Measurements from ENCODE around the gene VPS13C. TPM values are rescaled to one million over a fixed set of nuclear protein-coding genes. Genes with fewer than 3 reads are reported as not detected.

Gene VPS13C
- total and polyA plus RNA-seq, 2 experiments from 2014 or later = 10.2 to 20.5 TPM

DNA sequence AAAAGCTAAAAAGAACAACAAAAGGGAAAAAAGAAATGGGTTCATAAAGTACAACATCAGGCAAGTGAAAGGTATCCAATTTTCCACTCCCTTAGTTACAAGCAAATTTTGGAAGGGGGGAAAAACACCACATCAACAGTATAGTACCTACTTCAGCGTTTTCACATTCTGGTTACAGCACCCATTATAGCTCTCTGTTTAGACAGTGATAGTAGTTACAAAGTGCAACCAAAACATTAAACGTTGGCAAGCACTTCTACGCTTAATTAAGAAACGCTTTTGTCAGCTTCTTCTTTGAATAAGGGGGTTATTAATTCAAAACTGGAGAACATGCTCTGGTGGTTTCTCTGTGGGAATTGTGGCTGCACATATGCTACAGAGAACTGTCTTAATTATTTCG, 180.2 kb downstream of the VPS13C start:
- H3K4me1 Mint-ChIP-seq = no peaks in the 10 kb centered on the region
- no peak overlapping the region for H3K27ac Mint-ChIP-seq
- H3K79me2 ChIP-seq (replicated peaks; ENCODE audit: insufficient read depth) = no peaks in the 10 kb centered on the region

More for the DNA sequence above, 180.2 kb downstream of the VPS13C start:
- Histone ChIP-seq H3K4me3 (no peak overlapping the region), H3K9me2 (ENCODE audit: insufficient read depth) (no peaks in the 10 kb centered on the region), H3K27ac (ENCODE audit: low read depth) (no peak overlapping the region), H4K20me1 (replicated peaks; ENCODE audit: insufficient read depth) (no peaks in the 10 kb centered on the region), H3F3A (replicated peaks; ENCODE audit: low read depth) (no peaks in the 10 kb centered on the region), H3K4me1 (ENCODE audit: insufficient read depth) (no peaks in the 10 kb centered on the region), H3K36me3 (ENCODE audit: insufficient read depth) (no peaks in the 10 kb centered on the region), H3K4me2 (no peak overlapping the region), H2AFZ (no peak overlapping the region), H3K27me3 (ENCODE audit: insufficient read depth) (no peaks in the 10 kb centered on the region)
- no peak overlapping the region for H3K4me3 Mint-ChIP-seq
- H3K27me3 Mint-ChIP-seq (ENCODE audit: insufficient read depth, low read depth, poor library complexity) = no peaks in the 10 kb centered on the region
- DNase-seq (ENCODE audit: low spot score) = no peak
- no peaks in the 10 kb centered on the region for H3K36me3 Mint-ChIP-seq (ENCODE audit: low read depth)
- no peak for TF ChIP-seq ZNF114 (CRISPR knock-in tag; IDR thresholded peaks at IDR 0.05)
- no peak for TF ChIP-seq NANOG (IDR thresholded peaks at IDR 0.05; ENCODE audit: borderline replicate concordance)
- TF ChIP-seq STAT1 (IDR thresholded peaks at IDR 0.05; ENCODE audit: unreplicated experiment) = no peak
- TF ChIP-seq CREB1 (CRISPR knock-in tag; IDR thresholded peaks at IDR 0.05; ENCODE audit: low read depth) = no peak
- TF ChIP-seq, protein P1, sequence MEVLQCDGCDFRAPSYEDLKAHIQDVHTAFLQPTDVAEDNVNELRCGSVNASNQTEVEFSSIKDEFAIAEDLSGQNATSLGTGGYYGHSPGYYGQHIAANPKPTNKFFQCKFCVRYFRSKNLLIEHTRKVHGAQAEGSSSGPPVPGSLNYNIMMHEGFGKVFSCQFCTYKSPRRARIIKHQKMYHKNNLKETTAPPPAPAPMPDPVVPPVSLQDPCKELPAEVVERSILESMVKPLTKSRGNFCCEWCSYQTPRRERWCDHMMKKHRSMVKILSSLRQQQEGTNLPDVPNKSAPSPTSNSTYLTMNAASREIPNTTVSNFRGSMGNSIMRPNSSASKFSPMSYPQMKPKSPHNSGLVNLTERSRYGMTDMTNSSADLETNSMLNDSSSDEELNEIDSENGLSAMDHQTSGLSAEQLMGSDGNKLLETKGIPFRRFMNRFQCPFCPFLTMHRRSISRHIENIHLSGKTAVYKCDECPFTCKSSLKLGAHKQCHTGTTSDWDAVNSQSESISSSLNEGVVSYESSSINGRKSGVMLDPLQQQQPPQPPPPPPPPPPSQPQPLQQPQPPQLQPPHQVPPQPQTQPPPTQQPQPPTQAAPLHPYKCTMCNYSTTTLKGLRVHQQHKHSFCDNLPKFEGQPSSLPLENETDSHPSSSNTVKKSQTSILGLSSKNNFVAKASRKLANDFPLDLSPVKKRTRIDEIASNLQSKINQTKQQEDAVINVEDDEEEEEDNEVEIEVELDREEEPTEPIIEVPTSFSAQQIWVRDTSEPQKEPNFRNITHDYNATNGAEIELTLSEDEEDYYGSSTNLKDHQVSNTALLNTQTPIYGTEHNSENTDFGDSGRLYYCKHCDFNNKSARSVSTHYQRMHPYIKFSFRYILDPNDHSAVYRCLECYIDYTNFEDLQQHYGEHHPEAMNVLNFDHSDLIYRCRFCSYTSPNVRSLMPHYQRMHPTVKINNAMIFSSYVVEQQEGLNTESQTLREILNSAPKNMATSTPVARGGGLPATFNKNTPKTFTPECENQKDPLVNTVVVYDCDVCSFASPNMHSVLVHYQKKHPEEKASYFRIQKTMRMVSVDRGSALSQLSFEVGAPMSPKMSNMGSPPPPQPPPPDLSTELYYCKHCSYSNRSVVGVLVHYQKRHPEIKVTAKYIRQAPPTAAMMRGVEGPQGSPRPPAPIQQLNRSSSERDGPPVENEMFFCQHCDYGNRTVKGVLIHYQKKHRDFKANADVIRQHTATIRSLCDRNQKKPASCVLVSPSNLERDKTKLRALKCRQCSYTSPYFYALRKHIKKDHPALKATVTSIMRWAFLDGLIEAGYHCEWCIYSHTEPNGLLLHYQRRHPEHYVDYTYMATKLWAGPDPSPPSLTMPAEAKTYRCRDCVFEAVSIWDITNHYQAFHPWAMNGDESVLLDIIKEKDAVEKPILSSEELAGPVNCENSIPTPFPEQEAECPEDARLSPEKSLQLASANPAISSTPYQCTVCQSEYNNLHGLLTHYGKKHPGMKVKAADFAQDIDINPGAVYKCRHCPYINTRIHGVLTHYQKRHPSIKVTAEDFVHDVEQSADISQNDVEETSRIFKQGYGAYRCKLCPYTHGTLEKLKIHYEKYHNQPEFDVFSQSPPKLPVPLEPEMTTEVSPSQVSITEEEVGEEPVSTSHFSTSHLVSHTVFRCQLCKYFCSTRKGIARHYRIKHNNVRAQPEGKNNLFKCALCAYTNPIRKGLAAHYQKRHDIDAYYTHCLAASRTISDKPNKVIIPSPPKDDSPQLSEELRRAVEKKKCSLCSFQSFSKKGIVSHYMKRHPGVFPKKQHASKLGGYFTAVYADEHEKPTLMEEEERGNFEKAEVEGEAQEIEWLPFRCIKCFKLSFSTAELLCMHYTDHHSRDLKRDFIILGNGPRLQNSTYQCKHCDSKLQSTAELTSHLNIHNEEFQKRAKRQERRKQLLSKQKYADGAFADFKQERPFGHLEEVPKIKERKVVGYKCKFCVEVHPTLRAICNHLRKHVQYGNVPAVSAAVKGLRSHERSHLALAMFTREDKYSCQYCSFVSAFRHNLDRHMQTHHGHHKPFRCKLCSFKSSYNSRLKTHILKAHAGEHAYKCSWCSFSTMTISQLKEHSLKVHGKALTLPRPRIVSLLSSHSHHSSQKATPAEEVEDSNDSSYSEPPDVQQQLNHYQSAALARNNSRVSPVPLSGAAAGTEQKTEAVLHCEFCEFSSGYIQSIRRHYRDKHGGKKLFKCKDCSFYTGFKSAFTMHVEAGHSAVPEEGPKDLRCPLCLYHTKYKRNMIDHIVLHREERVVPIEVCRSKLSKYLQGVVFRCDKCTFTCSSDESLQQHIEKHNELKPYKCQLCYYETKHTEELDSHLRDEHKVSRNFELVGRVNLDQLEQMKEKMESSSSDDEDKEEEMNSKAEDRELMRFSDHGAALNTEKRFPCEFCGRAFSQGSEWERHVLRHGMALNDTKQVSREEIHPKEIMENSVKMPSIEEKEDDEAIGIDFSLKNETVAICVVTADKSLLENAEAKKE (CRISPR knock-in tag; IDR thresholded peaks at IDR 0.05) = no peak
- TF ChIP-seq, protein P2, sequence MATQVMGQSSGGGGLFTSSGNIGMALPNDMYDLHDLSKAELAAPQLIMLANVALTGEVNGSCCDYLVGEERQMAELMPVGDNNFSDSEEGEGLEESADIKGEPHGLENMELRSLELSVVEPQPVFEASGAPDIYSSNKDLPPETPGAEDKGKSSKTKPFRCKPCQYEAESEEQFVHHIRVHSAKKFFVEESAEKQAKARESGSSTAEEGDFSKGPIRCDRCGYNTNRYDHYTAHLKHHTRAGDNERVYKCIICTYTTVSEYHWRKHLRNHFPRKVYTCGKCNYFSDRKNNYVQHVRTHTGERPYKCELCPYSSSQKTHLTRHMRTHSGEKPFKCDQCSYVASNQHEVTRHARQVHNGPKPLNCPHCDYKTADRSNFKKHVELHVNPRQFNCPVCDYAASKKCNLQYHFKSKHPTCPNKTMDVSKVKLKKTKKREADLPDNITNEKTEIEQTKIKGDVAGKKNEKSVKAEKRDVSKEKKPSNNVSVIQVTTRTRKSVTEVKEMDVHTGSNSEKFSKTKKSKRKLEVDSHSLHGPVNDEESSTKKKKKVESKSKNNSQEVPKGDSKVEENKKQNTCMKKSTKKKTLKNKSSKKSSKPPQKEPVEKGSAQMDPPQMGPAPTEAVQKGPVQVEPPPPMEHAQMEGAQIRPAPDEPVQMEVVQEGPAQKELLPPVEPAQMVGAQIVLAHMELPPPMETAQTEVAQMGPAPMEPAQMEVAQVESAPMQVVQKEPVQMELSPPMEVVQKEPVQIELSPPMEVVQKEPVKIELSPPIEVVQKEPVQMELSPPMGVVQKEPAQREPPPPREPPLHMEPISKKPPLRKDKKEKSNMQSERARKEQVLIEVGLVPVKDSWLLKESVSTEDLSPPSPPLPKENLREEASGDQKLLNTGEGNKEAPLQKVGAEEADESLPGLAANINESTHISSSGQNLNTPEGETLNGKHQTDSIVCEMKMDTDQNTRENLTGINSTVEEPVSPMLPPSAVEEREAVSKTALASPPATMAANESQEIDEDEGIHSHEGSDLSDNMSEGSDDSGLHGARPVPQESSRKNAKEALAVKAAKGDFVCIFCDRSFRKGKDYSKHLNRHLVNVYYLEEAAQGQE (IDR thresholded peaks at IDR 0.05; ENCODE audit: unreplicated experiment) = no peak
- no peak for TF ChIP-seq EZH2phosphoT487 (IDR thresholded peaks at IDR 0.05; ENCODE audit: unreplicated experiment)
- no peaks in the 10 kb centered on the region for H3K9me3 Mint-ChIP-seq
- no peak for ATAC-seq

Measured in GM23338 (cell line).